Measurements from ENCODE around the gene CHCHD3. TPM values are rescaled to one million over a fixed set of nuclear protein-coding genes. Genes with fewer than 3 reads are reported as not detected.
A peak's percentile ranks its signal among the peaks of the same experiment; 100 is the strongest.

CHCHD3 gene
- total RNA-seq, 3 donors from 2014 or later, result 71.9 to 76.4 (median 72.9) TPM

DNA sequence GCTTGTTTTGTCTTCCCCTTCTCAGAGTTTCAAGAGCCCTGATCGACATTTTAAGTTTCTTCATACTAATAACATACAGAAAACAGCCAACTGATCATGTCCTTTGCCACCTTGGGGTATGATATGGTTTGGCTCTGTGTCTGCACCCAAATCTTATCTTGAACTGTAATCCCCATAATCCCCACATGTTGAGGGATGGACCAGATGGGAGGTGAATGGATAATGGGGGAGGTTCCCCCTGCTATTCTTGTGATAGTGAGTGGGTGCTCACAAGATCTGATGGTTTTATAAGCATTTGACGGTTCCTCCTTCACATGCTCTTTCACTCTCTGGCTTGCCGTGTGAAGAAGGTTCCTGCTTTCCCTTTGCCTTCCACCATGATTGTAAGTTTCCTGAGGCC lies 190.3 kb downstream of the CHCHD3 start:
- intact Hi-C loops (cut with DNase I, micrococcal nuclease), result no loop called here
- H3K36me3 ChIP-seq (ENCODE audit: low read depth), result no peaks in the 10 kb centered on the region
- no peaks in the 10 kb centered on the region for H3K9me3 ChIP-seq
- ATAC-seq, result no peak
- no peak for DNase-seq
- H3K4me1 ChIP-seq (ENCODE audit: low read depth), result no peaks in the 10 kb centered on the region
- no peak overlapping the region for H3K4me3 ChIP-seq
- TF ChIP-seq, protein P1, sequence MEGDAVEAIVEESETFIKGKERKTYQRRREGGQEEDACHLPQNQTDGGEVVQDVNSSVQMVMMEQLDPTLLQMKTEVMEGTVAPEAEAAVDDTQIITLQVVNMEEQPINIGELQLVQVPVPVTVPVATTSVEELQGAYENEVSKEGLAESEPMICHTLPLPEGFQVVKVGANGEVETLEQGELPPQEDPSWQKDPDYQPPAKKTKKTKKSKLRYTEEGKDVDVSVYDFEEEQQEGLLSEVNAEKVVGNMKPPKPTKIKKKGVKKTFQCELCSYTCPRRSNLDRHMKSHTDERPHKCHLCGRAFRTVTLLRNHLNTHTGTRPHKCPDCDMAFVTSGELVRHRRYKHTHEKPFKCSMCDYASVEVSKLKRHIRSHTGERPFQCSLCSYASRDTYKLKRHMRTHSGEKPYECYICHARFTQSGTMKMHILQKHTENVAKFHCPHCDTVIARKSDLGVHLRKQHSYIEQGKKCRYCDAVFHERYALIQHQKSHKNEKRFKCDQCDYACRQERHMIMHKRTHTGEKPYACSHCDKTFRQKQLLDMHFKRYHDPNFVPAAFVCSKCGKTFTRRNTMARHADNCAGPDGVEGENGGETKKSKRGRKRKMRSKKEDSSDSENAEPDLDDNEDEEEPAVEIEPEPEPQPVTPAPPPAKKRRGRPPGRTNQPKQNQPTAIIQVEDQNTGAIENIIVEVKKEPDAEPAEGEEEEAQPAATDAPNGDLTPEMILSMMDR (IDR thresholded peaks at IDR 0.05), result no peak

DNA sequence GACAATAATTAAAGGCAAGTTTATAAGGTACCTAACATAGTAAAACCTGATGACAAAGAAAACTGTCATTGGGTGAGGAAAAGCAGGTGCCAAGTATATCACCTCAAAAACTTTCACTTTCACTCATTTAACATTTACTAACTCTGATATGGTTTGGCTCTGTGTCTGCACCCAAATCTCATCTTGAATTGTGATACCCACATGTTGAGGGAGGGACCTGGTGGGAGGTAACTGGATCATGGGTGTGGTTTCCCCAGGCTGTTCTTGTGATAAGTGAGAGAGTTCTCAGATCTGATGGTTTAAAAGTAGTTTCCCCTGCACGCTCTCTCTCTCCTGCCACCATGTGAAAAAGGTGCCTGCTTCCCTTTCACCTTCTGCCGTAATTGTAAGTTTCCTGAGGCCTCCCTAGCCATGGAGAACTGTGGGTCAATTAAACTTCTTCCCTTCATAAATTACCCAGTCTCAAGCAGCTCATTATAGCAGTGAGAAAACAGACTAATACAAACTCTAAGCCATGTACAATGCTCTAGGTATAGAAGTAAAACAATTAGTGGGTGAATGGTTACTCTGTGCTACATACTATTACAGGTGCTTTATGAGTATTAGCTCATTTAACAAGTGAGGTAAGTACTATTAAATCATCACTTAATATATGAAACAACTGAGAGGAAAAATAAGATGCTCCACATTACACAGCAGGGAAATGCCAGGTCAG lies 199.0 kb downstream of the CHCHD3 start:
- Histone ChIP-seq H3K4me1 (ENCODE audit: low read depth) (peaks cover 16% of the 10 kb centered on the region), H3K36me3 (ENCODE audit: low read depth) (no peaks in the 10 kb centered on the region), H3K9me3 (no peaks in the 10 kb centered on the region), H3K4me3 (no peak overlapping the region)
- TF ChIP-seq, protein P1 (IDR thresholded peaks at IDR 0.05), result no peak
- DNase-seq (no peak), ATAC-seq (peak; percentile 65)
- intact Hi-C loops (cut with DNase I, micrococcal nuclease), result no loop called here

DNA sequence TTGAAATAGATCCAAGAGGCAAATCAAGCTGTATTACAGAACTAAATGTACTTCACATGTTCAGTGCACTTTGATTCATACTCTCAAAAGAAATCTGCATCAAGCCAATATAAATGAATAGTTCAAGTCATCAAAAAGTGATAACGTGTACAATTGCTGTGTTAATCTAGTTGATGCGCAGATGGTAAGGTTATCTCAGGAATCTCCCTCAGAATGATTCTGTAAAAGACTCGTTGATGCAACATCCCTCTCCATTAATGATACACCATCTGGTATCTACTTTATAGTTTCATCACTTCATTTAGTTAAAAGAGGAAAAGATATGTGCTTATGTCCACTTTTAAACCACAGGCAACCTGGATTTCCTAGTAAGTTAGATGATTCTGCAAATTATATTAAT lies 200.6 kb downstream of the CHCHD3 start:
- intact Hi-C loops (cut with DNase I, micrococcal nuclease), result no loop called here
- no peak for DNase-seq

DNA sequence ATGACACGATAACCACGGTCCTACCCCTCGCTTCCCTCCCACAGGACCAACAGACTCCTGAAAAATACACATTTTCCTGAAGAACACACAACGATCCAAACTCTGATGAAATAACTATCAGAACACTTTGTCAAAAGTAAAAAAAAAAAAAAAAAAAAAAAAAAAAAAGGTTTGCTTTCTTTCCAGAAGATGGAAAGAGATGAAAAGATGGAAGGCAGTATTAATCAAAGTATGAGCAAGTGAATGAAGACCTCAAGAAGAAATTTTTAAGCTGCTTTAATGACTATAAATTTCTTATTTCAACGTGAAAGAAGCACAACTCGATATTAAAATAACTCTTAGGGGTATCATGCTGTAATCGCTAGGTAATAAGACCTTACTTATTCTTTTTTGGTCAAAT lies 202.3 kb downstream of the CHCHD3 start:
- H3K9me3 ChIP-seq, result no peaks in the 10 kb centered on the region
- DNase-seq (no peak), ATAC-seq (no peak)

More for the DNA sequence above, 200.6 kb downstream of the CHCHD3 start:
- peaks cover 16% of the 10 kb centered on the region for H3K4me1 ChIP-seq (ENCODE audit: low read depth)
- no peaks in the 10 kb centered on the region for H3K9me3 ChIP-seq
- no peak overlapping the region for H3K4me3 ChIP-seq
- ATAC-seq, result no peak
- TF ChIP-seq, protein P1 (IDR thresholded peaks at IDR 0.05), result no peak
- H3K36me3 ChIP-seq (ENCODE audit: low read depth), result no peaks in the 10 kb centered on the region

DNA sequence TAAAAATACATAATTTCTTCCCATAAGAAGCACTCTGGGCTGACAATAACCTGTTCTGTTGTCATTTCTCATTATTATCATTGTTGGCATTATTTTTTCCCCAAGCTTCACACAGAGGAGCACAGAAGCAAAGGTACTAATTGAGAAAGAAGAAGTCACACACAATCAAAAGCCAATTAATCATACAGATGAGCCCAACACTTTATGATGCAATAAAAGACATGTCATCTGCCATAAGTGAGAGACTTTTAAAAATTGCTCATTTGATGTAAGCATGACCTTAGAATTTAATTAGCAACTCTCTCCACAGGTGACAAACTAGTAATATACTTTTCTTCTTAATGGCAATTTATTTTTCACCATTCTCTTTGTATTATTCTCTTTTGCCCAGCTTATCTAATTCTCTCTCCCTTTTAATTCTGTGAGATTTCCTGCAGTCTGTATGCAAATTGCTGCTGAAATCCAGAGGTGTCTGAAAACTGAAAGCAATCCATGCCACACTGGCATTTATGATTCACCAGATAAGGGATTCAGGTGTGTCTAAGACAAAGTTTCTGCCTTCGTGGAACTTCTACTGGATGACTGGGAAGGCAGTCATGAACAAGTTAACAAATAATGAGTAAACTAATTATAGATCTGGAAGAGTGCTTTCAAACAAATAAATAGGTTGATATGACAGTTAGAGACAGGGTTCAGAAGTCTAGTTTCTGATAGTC lies 203.5 kb downstream of the CHCHD3 start:
- TF ChIP-seq, protein P1 (IDR thresholded peaks at IDR 0.05), result no peak
- peak; percentile 91 for ATAC-seq

More for the DNA sequence above, 202.3 kb downstream of the CHCHD3 start:
- intact Hi-C loops (cut with DNase I, micrococcal nuclease), result no loop called here
- H3K36me3 ChIP-seq (ENCODE audit: low read depth), result no peaks in the 10 kb centered on the region
- peaks cover 16% of the 10 kb centered on the region for H3K4me1 ChIP-seq (ENCODE audit: low read depth)
- TF ChIP-seq, protein P1 (IDR thresholded peaks at IDR 0.05), result no peak
- no peak overlapping the region for H3K4me3 ChIP-seq

More for the DNA sequence above, 203.5 kb downstream of the CHCHD3 start:
- DNase-seq, result peak in 1 of 3 donors; percentile 11
- intact Hi-C loops (cut with DNase I, micrococcal nuclease), result no loop called here
- no peaks in the 10 kb centered on the region for H3K36me3 ChIP-seq (ENCODE audit: low read depth)
- no peaks in the 10 kb centered on the region for H3K9me3 ChIP-seq
- peaks cover 16% of the 10 kb centered on the region for H3K4me1 ChIP-seq (ENCODE audit: low read depth)
- no peak overlapping the region for H3K4me3 ChIP-seq

Data from mucosa of descending colon (tissue), 3 donors.